RWPE1 (cell line): ENCODE data around the gene ICOSLG.
"Not testable (repeated sequence)": the region's sequence is repeated elsewhere in the genome, so short reads cannot be mapped to it uniquely, and the experiment has no call there.

Experiments
- CTCF ChIA-PET: fragments of 350-600 bp; sonication (Branson Sonifier 250); formaldehyde crosslinking; extraction: SDS; loops from one replicate; lab custom pipeline; 2021; lab: Yijun Ruan, JAX
- POLR2A ChIA-PET: fragments of 400-600 bp; formaldehyde crosslinking; extraction: SDS; loops from one replicate; lab custom pipeline; 2020; ENCODE audit warnings: antibody characterized with exemption; ENCODE audit not compliant: low non-redundant PET; lab: Yijun Ruan, JAX
- DNase-seq: peaks from one replicate; pipeline ENCODE4 v3.0.0; 2012; ENCODE audit warnings: low spot score
- H3K27ac ChIP-seq: fragments of 450-650 bp; 2 replicates; pipeline ENCODE4 v1.5.1; 2017
- TF ChIP-seq, protein P1 (sequence below): fragments of 450-650 bp; conservative IDR thresholded peaks from 2 replicates; pipeline ENCODE4 v1.5.1; 2017; ENCODE audit warnings: low read depth, mild to moderate bottlenecking

Gene ICOSLG

DNA sequence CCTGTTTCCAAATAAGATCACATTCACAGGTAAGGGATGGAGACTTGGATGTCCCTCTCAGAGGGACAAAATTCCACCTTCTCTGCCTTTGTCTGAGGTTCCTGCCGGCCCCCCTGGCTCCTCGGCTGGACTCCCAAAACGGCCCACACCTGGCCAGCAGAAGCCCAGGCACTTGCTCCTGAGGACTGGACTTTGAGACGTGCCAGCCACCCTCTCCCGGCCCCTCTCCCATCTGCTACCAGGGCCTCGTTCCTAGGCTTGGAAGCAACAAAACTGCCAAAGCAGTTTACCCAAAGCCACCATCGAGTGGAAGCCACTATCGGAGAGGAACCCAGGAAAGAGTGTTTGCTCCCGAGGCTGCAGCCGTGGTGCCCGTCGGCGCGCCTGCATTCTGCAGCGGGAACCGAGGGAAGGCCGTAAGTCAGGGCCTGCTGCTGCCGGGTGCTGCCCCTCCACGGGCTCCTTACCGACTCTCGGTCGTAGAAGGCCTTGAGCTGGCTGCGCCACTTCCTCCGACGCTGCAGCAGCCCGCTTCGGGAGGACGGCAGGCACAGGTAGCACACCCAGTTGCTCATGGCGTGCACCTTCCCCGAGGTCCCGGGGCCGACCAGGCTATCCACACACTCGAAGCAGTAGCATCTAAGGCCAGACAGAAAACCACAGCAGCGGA, 17.4 kb upstream of the ICOSLG start:
- DNase-seq, result no peak
- ChIA-PET POLR2A (no interaction called here), CTCF (no interaction called here)

DNA sequence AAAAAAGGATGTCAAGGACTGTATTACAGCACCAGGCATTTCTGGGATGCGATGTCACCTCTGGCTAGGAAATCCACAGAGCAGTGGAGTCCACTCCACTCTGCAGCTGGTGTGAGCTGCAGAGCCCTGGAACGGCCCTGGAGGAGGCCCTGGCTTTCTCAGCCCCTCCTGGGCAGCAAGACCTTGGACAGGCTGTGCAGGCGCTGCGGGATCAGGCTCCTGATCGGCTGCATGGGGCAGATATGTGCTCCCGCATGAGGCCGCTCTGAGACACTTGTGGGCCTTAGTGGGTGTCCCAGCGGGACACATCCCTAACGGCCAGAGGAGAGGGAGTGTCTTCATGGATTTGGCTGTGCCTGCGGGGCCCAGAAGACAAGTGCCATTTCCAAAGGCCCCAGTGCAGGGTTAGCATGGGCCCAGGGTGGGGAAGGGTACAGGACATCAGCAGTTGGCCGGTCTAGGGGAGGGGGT, 14.8 kb upstream of the ICOSLG start:
- CTCF ChIA-PET, result interaction anchor here (0.6 kb wide), 1 partner anchor 188 kb away, joined by 3 read pairs; no protein-coding TSS in a partner anchor
- POLR2A ChIA-PET, result no interaction called here
- DNase-seq, result no peak

More for the DNA sequence above, 17.4 kb upstream of the ICOSLG start:
- TF ChIP-seq, protein P1, sequence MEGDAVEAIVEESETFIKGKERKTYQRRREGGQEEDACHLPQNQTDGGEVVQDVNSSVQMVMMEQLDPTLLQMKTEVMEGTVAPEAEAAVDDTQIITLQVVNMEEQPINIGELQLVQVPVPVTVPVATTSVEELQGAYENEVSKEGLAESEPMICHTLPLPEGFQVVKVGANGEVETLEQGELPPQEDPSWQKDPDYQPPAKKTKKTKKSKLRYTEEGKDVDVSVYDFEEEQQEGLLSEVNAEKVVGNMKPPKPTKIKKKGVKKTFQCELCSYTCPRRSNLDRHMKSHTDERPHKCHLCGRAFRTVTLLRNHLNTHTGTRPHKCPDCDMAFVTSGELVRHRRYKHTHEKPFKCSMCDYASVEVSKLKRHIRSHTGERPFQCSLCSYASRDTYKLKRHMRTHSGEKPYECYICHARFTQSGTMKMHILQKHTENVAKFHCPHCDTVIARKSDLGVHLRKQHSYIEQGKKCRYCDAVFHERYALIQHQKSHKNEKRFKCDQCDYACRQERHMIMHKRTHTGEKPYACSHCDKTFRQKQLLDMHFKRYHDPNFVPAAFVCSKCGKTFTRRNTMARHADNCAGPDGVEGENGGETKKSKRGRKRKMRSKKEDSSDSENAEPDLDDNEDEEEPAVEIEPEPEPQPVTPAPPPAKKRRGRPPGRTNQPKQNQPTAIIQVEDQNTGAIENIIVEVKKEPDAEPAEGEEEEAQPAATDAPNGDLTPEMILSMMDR, result no peak
- no peak overlapping the region for H3K27ac ChIP-seq

DNA sequence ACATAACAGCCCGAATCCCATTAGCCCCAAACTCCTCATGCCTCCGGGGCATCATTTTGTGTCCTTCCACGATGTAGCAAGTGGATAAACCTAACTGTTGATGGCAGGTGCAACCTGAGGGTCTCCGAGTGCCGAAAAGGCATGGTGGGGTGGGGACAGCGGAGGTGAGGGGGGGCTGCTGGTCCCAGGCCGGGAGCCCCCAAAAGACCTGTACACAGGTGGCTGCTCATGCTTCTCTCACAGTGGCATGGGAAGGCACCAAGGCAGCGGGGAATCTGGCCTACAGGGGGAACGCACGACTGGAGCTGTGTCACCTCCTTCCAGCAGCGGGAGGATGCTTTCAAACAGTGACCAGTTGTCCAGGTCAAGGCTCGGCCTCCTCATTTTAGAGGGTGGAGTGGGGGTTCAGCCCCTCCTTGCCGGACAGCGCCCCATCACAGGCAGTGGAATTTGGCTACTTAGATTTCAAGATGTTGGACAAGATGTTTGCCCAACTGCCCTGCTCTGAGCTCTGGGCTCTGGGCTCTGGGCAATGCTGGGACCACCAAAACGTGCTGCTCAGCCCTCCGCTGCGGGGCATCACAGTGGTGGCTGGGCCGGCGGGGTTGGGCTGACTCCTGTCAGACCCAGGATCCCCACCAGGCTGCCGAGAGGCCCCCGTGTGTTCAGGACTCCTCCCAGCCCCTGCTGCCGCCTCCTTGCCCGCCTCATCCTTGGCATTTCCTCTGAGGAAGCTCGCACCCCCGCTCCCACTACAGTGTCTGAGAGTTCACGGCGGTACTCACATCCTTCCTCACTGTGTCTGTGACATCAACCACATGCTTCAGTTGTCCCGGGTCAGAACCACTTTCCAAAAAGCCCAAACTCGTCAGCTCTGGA, 13.3 kb upstream of the ICOSLG start:
- TF ChIP-seq, protein P1, result no peak
- H3K27ac ChIP-seq, result no peak overlapping the region
- CTCF ChIA-PET, result interaction anchor here (1.1 kb wide), 1 partner anchor 44 kb away, joined by 3 read pairs; no protein-coding TSS in a partner anchor
- POLR2A ChIA-PET, result no interaction called here
- DNase-seq, result no peak

More for the DNA sequence above, 14.8 kb upstream of the ICOSLG start:
- no peak overlapping the region for H3K27ac ChIP-seq
- TF ChIP-seq, protein P1, result no peak

DNA sequence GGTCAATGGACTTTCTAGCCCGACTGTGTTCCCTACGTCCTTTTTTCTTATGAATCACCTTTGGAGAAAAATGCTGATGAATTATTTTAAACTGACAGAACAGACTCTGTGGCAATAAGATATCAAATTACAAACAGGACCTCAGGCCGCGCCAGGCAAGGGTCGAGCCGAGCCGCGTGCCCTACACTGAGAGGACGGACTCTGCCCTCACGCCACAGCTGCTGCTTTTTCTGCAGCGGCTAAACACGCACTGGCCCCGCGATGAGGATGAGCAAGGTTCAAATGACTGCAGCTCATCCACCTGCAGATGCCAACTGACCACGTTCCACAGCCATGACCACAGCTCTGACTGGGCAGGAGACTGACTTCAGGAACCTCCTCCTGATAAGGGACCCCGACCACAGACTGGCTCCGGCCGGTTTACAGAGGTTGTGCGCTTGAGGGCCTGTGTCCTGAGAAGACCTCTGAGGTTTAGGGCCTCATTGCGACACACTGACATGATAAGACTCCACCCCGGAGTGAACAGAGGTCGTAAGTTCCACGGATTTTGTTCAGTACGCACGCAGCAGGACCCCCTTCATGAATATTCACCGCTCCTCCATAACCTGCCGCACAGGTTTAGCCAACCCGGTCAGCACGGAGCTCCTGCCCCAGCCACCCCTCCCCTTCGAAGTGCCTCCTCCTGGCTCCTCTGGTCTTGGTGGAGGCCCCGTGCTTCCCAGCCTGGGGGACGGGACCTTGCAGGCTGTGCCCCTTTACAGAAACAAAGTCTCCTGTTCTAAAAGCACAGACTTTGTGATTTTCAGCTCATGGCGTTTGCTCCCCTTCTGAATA, 8.7 kb upstream of the ICOSLG start:
- POLR2A ChIA-PET, H3K27ac ChIP-seq, DNase-seq, CTCF ChIA-PET: not testable (repeated sequence)

DNA sequence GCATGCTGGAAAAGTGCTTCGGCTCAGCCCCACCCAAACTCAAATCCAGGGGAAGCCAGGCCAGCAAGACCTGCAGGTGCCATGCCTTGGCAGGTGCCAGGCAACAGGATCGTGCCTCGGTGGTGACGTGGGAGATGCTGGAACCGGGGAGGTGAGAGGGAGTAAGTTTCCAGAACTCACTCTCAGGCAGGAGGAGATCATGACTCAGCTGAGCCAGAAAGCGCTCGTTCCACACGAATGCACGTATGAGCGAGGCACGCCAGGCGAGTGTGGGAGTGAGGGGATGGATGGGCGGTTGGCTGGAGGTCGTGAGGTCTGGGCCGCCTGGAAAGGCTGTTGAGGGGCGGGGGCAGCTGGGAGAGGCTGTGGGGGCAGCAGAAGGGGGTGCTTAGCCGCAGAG, 7.2 kb upstream of the ICOSLG start:
- DNase-seq, H3K27ac ChIP-seq, CTCF ChIA-PET, POLR2A ChIA-PET: not testable (repeated sequence)

DNA sequence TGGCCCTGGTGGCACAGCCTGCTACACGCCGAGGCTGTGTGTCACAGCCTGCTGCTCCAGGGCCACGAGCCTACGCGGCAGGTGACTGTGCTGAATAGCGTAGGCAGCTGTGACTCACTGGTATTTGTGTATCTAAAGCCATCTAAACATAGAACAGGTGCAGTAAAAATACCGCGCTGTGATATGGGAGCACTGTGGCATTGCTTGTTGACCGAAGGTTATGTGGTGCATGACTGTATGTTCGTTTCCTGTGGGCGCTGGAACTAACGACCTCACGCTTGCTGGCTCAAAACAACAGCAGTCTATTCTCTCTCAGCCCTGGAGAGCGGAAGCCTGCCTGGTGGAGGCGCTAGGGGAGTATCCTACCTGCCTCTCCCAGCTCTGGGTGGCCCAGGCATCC, 3.2 kb upstream of the ICOSLG start:
- DNase-seq, H3K27ac ChIP-seq, POLR2A ChIA-PET, CTCF ChIA-PET: not testable (repeated sequence)

DNA sequence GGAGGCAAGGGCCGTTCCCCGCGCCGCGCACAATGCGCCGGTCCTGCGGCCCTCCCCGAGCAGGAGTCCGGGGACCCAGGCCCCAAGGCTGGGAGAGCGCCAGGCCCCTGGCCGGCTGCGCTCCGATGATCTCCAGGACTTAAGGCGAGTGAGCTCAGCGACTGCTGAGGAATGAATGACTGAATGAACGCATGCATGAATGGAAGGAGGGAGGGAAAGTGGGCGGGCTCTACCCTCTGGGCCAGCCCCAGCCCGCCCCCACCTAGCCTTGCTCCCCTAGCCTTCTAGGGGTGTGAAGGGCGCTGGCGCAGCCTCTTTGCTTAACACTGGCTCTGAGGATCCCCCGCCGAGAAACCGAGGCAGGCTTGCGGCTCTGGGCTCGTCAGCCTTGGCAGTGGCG, 538 bp upstream of the ICOSLG start:
- POLR2A ChIA-PET, H3K27ac ChIP-seq, DNase-seq, CTCF ChIA-PET: not testable (repeated sequence)

DNA sequence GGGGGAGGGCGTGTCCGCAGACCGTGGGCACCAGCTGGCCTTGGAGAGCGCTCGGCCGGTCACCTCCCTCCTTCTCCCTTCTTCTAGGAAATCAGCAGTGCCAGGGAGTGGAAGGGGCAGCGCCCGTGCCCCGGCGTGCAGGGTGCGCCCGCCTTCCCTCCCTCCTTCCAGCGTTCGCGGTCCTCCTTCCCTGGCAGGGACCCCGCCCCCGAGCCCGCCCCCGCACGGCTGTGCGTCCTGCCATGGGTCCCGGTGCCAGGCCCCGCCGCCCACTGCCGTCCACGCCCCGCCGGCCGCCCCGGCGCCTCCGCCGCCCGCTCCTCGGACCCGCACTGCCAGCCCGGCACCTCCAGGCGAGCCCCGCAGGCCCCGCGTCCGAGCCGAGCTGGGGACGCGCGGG, 390 bp downstream of the ICOSLG start:
- H3K27ac ChIP-seq, POLR2A ChIA-PET, CTCF ChIA-PET, DNase-seq: not testable (repeated sequence)

DNA sequence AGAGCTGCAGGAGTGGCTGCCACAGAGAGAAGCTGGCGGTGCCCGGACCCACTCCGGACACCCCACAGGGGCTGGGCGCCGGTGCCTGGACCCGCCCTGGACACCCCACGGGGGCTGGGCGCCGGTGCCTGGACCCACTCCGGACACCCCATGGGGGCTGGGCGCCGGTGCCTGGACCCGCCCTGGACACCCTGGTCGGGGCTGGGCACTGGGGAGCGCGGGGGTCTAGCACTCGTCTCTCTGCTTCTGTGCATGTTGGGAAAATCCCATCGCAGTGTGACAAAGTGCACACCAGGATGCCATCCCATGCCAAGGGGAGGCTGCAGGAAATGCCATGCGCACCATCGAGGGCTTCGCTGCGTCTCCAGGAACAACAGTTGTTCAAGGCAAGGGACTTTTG, 11.2 kb downstream of the ICOSLG start:
- CTCF ChIA-PET, POLR2A ChIA-PET, H3K27ac ChIP-seq, DNase-seq: not testable (repeated sequence)

DNA sequence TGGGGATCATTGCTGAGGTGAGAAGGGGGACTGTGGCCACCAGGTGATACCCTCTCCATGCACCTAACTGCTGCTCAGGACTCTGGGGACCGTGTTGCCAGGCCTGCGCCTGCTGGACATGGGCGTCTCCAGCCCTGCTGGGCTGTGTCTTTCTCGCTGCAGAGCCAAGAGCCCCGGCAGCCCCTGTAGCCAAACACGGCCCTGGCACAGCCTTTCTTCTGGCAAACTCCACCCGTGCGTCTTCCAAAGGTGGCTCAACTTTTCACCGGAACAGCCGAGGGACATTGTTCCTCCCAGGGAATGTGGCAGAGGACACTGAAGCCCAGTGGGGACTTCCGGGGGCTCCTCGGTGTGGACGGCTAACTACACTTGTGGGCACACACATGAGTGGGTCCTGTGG, 12.6 kb downstream of the ICOSLG start:
- H3K27ac ChIP-seq, DNase-seq, CTCF ChIA-PET, POLR2A ChIA-PET: not testable (repeated sequence)

DNA sequence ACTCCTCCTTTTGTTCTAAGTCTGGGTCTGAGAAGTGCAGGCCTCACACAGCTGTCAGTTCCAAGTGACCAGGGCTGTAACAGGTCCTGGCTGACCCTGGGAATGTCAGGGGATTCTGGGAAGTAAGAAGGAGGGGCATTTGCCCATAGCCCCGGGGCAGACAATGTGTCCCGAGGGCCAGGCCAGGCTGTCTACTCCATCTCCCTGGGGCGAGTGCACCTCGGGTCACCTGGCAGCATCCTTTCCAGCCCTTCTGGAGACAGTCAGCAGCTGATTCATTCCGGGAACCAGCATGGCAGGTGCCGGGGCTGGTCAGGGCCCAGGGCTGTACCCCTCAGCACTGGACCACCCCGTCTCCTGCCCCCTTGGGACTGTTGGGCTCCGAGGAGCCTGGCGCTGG, 13.1 kb downstream of the ICOSLG start:
- CTCF ChIA-PET, H3K27ac ChIP-seq, POLR2A ChIA-PET, DNase-seq: not testable (repeated sequence)

DNA sequence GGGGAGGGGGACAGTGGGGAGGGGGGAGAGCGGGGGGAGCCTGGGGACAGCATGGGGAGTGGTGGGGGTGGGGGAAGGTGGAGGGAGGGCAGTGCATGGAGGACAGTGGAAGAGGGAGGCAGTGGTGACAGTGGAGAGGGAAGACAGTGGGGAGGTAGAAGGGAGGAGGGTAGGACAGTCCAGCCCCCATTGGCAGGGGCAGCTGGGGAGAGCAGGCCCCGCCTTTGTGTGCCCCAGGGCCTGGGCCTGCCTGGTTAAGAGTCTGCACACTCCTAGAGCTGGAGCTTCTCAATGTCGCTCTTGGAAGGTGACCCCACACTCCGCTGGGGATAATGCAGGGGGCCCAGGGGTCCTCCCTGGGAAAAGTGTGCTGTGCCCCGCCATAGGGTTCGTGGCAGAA, 15.1 kb downstream of the ICOSLG start:
- H3K27ac ChIP-seq, DNase-seq, POLR2A ChIA-PET, CTCF ChIA-PET: not testable (repeated sequence)

DNA sequence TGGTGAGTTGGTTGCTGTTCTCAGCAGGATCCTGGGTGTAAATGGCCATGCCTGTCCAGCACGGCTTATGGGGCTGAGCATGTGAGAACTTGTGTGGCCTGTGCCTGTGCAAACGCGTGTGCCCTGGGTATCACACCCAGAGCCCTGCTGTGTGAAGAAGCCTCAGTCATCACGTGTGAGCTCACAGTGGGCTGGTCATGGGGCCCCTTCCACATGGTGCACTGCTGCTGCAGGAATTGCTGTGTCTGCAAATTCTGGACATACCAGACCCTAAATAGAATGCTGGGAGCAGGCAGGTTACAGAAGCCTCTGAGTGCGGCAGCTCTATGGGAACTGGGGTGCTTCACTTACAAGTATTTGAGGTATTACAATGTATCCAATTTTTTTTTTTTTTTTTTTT, 17.4 kb downstream of the ICOSLG start:
- DNase-seq, CTCF ChIA-PET, POLR2A ChIA-PET, H3K27ac ChIP-seq: not testable (repeated sequence)
